HG03196 (cell line): ENCODE data around the gene TREM1.
"Not testable (repeated sequence)": the region's sequence is repeated elsewhere in the genome, so short reads cannot be mapped to it uniquely, and the experiment has no call there.

Experiments used
- ATAC-seq: cut with Tn5 transposase; IDR thresholded peaks from one replicate; pipeline ENCODE4 v1.9.1; 2021; ENCODE audit not compliant: unreplicated experiment

The TREM1 gene

GRCh38 chr6:41262401-41262800, 24.1 kb downstream of the TREM1 start:
- ATAC-seq, result no peak

- ATAC-seq, result no peak
These were observed 28.3 kb downstream of the TREM1 start for GRCh38 chr6:41258196-41258493.

GRCh38 chr6:41257369-41258195, 28.9 kb downstream of the TREM1 start:
- ATAC-seq, result no peak

- peak; percentile 51 for ATAC-seq
These were observed 30.1 kb downstream of the TREM1 start for GRCh38 chr6:41256383-41256782.

GRCh38 chr6:41255638-41256246, 30.7 kb downstream of the TREM1 start:
- ATAC-seq, result no peak

- no peak for ATAC-seq
These were observed 31.4 kb downstream of the TREM1 start for GRCh38 chr6:41255110-41255509.

GRCh38 chr6:41252401-41253169, 33.9 kb downstream of the TREM1 start:
- no peak for ATAC-seq

GRCh38 chr6:41247882-41248705, 38.4 kb downstream of the TREM1 start:
- ATAC-seq, result no peak

GRCh38 chr6:41247288-41247865, 39.1 kb downstream of the TREM1 start:
- ATAC-seq, result no peak

GRCh38 chr6:41246529-41246928, 40.0 kb downstream of the TREM1 start:
- ATAC-seq, result not testable (repeated sequence)

GRCh38 chr6:41239467-41240159, 46.9 kb downstream of the TREM1 start:
- ATAC-seq, result no peak

GRCh38 chr6:41237128-41237527, 49.4 kb downstream of the TREM1 start:
- no peak for ATAC-seq

- ATAC-seq, result no peak
These were observed 50.2 kb downstream of the TREM1 start for GRCh38 chr6:41236276-41236675.

GRCh38 chr6:41232667-41233066, 53.8 kb downstream of the TREM1 start:
- ATAC-seq, result no peak

- no peak for ATAC-seq
These were observed 55.2 kb downstream of the TREM1 start for GRCh38 chr6:41231246-41231645.

GRCh38 chr6:41229721-41230120, 56.8 kb downstream of the TREM1 start:
- ATAC-seq, result no peak

- no peak for ATAC-seq
These were observed 57.9 kb downstream of the TREM1 start for GRCh38 chr6:41228616-41229015.

GRCh38 chr6:41228096-41228495, 58.4 kb downstream of the TREM1 start, which contains the start of gene TREML4:
TSS of gene TREML4 (plus strand) at chr6:41228349. CDS start at chr6:41228428, 79 bp downstream.
- no peak for ATAC-seq

- ATAC-seq, result no peak
These were observed 59.7 kb downstream of the TREM1 start for GRCh38 chr6:41226752-41227151.

GRCh38 chr6:41224800-41225199, 61.7 kb downstream of the TREM1 start:
- no peak for ATAC-seq
